Uterus (tissue), 2 donors: ENCODE measurements around the gene APOBEC3F.

ENCODE experiments used
- POLR2A ChIP-seq, 2 donors: fragments of 450-650 bp; IDR thresholded peaks; one replicate each; pipeline ENCODE4 v1.6.1; 2016; ENCODE audit warnings: antibody characterized with exemption in 2 of 2, mild to moderate bottlenecking in 1 of 2, moderate library complexity in 1 of 2
- TF ChIP-seq, protein P1 (sequence below), 4 experiments: fragments of 200-600 bp in 2 of 4; fragments of 450-650 bp in 2 of 4; sonication (generic) in 2 of 4; IDR thresholded peaks; one replicate each; pipeline ENCODE4 v1.5.1; 2016 to 2019; ENCODE audit warnings: antibody characterized with exemption in 4 of 4, mild to moderate bottlenecking in 2 of 4, moderate library complexity in 1 of 4

DNA sequence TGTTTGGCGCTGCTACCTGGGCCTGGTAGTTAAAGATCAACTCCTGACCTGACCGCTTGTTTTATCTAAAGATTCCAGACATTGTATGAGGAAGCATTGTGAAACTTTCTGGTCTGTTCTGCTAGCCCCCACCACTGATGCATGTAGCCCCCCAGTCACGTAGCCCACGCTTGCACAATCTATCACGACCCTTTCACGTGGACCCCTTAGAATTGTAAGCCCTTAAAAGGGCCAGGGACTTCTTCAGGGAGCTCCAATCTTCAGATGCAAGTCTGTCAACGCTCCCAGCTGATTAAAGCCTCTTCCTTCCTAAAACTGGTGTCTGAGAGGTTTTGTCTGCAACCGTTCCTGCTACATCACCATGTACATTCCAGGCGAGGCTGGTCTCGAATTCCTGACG is 15.0 kb downstream of the APOBEC3F start:
- TF ChIP-seq, protein P1, sequence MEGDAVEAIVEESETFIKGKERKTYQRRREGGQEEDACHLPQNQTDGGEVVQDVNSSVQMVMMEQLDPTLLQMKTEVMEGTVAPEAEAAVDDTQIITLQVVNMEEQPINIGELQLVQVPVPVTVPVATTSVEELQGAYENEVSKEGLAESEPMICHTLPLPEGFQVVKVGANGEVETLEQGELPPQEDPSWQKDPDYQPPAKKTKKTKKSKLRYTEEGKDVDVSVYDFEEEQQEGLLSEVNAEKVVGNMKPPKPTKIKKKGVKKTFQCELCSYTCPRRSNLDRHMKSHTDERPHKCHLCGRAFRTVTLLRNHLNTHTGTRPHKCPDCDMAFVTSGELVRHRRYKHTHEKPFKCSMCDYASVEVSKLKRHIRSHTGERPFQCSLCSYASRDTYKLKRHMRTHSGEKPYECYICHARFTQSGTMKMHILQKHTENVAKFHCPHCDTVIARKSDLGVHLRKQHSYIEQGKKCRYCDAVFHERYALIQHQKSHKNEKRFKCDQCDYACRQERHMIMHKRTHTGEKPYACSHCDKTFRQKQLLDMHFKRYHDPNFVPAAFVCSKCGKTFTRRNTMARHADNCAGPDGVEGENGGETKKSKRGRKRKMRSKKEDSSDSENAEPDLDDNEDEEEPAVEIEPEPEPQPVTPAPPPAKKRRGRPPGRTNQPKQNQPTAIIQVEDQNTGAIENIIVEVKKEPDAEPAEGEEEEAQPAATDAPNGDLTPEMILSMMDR (IDR thresholded peaks at IDR 0.05), result no peak
- TF ChIP-seq POLR2A (IDR thresholded peaks at IDR 0.05), result no peak
